ENCODE measurements around the gene BRCA1. TPM values are rescaled to one million over a fixed set of nuclear protein-coding genes. Genes with fewer than 3 reads are reported as not detected.
"Not testable (repeated sequence)": the region's sequence is repeated elsewhere in the genome, so short reads cannot be mapped to it uniquely, and the experiment has no call there.

The BRCA1 gene
- total RNA-seq, 1 experiment from 2014 or later = 53.3 TPM

DNA sequence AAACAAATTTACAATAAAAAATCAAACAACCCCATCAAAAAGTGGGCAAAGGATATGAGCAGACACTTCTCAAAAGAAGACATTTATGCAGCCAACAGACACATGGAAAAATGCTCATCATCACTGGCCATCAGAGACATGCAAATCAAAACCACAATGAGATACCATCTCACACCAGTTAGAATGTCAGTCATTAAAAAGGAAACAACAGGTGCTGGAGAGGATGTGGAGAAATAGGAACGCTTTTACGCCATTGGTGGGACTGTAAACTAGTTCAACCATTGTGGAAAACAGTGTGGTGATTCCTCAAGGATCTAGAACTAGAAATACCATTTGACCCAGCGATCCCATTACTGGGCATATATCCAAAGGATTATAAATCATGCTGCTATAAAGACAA, 11.4 kb upstream of the BRCA1 start:
- DNase-seq (ENCODE audit: low spot score) = not testable (repeated sequence)

DNA sequence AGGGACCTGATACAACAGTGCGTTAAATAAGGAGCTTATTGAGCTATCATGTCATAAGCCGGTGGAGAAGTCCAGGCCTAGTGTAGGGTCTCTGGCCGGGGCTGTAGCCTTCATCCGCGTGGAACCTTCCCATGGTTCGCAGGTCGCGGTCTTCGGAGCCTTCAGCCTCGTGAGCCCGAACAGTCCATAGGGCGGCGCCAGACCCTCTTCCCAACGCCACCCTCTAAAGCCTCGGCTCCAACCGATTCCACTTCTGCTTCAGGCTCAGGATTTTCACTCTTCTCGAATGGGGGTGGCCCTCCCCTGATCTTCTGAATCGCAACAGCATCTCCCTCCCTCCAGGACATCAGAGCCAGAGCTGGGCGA, 10.3 kb upstream of the BRCA1 start:
- DNase-seq (ENCODE audit: low spot score) = no peak
- in situ Hi-C loops (cut with HindIII; ENCODE audit: low sequenced_read_pairs) = no loop called here

More for the DNA sequence above, 11.4 kb upstream of the BRCA1 start:
- in situ Hi-C loops (cut with HindIII; ENCODE audit: low sequenced_read_pairs) = not testable (repeated sequence)

DNA sequence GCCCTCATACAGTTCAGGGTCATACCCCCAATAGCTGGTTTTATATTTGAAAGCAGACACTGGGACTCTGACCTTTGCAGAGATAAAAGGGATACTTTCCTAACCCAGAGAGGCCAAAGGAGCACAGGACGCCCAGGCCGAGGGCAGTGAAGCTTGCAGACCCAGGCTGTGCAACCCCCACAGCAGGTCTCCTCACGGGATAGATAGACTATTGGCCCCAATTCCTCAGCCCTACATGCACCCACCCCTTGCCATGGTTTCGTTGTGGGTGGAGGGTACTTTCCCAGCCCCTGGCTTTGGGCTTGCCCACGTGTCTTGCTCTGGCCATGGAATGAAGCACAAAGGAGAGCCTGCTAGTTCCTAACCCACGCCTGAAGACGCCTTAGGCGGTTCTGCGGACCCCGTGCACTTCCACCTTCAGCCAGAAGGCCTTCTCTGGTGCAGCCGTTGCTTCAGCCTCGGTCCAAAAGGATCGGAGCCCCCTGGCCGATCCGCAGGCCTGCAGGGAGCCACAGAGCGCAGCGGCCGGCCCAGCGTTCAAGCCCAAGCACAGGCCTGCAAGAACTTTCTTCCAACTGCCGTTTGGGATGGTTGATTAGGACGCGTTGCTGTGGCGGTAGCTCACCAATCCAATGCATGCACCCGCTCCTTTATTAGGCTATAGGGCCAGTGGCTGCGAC, 9.8 kb upstream of the BRCA1 start:
- no peak for DNase-seq (ENCODE audit: low spot score)
- in situ Hi-C loops (cut with HindIII; ENCODE audit: low sequenced_read_pairs) = no loop called here

DNA sequence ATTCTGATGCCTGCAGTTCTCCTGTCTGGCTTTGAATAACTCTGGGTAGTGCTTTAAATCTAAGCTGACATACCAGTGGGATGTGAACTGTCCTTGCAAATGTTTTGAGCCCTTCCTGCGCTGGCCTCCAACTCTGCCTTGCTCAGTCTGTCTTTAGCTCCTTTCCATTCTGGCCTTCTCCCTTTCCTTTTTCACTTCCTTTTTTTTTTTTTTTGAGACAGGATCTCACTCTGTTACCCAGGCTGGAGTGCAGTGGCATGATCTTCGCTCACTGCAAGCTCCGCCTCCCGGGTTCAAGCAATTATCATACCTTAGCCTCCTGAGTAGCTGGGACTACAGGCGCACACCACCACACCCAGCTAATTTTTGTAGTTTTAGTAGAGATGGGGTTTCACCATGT, 8.3 kb upstream of the BRCA1 start:
- DNase-seq (ENCODE audit: low spot score); in situ Hi-C loops (cut with HindIII; ENCODE audit: low sequenced_read_pairs): not testable (repeated sequence)

DNA sequence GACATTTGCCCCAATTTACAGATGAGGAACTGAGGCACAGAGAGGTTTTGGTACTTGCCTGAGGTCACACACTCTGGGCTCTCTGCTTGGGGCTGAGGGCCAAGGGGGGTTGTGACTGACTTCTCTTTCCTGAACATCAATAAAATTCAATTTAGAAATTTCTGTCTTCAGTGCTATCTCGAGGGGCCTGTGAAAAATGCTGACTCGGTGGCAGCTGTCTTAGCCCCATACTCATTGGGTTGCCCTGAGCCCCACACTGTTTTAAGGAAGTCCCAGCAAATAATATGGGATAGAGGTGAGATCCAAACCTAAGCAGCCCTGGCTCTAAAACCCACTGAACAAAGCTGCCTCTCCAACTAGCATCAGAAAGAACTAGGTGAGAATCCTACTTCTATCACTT, 7.0 kb upstream of the BRCA1 start:
- no peak for DNase-seq (ENCODE audit: low spot score)
- in situ Hi-C loops (cut with HindIII; ENCODE audit: low sequenced_read_pairs) = no loop called here

DNA sequence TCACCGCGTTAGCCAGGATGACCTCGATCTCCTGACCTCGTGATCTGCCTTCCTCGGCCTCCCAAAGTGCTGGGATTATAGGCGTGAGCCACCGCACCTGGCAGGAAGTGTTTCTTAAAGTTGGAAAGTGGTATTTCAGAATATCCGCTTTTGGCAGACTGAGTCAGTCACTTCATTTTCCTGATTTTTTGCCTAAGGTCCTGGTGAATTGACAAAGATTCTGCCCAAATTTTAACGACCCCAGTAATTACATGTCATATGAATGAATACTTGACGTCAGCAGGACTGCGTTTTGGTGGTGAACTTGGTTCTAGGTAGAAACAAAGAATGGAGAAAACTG, 4.5 kb upstream of the BRCA1 start:
- in situ Hi-C loops (cut with HindIII; ENCODE audit: low sequenced_read_pairs) = no loop called here

DNA sequence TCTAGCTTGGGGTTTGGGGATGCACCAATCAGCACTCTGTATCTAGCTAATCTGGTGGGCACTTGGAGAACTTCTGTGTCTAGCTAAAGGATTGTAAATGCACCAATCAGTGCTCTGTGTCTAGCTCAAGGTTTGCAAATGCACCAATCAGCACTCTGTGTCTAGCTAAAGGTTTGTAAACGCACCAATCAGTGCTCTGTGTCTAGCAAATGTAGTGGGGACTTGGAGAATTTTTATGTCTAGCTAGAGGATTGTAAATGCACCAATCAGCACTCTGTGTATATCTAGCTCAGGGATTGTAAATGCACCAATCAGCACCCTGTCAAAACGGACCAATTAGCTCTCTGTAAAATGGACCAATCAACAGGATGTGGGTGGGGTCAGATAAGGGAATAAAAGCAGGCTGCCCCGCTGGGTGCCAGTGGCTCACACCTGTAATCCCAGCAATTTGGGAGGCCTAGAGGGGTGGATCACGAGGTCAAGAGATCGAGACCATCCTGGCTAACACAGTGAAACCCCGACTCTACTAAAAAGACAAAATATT, 2.2 kb upstream of the BRCA1 start:
- DNase-seq (ENCODE audit: low spot score); in situ Hi-C loops (cut with HindIII; ENCODE audit: low sequenced_read_pairs): not testable (repeated sequence)

More for the DNA sequence above, 4.5 kb upstream of the BRCA1 start:
- DNase-seq (ENCODE audit: low spot score) = no peak

DNA sequence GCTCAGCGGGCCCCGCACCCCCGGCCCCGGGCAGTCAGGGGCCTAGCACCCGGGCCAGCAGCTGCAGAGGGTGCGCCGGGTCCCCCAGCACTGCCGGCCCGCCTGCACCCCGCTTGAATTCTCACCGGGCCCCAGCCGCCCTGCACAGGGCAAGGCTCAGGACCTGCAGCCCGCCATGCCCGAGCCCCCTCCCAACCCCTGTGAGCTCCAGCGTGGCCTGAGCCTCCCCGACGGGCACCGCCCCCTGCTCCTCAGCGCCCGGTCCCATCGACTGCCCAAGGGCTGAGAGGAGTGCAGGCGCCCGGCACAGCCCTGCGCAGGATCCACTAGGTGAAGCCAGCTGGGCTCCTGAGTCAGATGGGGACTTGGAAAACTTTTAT, 1.7 kb upstream of the BRCA1 start:
- no peak for DNase-seq (ENCODE audit: low spot score)
- in situ Hi-C loops (cut with HindIII; ENCODE audit: low sequenced_read_pairs) = no loop called here

DNA sequence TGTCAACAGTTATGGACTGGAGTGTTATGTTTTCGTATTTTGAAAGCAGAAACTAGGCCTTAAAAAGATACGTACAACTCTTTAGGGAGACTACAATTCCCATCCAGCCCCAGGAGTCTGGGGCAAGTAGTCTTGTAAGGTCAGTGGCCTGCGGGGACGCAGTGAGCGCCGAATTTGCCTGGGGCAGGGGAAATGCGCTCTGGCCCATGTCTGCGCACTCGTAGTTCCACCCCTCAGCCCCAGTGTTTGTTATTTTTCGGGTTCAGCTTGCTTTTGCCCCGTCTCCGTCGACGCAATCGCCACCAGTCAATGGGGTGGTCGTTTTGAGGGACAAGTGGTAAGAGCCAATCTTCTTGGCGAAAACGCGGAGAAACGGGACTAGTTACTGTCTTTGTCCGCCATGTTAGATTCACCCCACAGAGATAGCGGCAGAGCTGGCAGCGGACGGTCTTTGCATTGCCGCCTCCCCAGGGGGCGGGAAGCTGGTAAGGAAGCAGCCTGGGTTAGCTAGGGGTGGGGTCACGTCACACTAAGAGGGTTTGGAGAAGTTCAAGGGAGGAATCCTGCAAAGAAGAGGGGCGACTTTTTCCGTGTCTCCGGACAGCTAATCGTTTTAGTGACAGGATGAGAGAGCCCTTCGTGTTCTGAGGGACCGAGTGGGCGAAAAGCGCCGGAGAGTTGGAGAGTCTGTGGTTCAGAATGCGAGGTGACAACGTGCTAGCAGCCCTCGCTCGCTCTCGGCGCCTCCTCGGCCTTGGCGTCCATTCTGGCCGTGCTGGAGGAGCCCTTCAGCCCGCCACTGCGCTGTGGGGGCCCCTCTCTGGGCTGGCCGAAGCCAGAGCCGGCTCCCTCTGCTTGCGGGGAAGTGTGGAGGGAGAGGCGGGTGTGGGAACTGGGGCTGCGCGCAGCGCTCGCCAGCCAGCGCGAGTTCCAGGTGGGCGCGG, 1.1 kb upstream of the BRCA1 start:
- in situ Hi-C loops (cut with HindIII; ENCODE audit: low sequenced_read_pairs) = no loop called here
- DNase-seq (ENCODE audit: low spot score) = no peak

DNA sequence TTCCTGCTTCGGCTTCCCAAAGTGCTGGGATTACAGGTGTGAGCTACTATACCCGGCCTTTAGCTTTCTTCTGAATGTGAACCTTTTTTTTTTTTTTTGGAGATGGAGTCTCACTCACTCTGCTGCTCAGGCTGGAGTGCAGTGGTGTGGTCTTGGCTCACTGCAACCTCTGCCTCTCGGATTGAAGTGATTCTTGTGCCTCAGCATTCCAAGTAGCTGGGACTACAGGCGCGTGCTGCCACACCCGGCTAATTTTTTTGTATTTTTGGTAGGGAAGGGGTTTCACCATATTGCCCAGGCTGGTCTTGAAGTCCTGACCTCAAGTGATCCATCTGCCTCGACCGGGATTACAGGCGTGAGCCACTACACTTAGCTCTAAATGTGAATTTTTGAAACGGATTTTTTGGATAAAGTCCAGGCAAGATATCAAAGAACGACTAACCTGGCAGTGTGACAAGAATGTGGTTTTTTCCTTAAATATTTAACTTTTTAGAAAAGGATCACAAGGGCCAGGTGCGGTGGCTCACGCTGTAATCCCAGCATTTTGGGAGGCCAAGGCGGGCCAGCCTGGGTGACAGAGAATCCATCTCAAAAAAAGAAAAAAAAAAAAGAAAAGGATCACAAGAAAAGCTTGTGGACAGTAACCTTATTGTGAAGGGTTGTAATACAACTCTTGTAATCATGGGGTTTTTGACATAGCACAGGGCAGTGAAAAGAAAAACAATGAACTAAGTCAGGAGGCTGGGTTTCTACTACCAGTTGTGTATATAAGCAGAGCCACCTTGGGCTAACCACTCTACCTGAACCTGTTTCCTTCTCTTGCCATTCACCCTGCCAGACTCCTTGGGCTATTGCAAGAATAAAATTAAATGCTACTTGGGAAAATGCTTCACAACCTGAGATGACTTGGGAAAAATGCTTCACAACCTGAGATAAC, 6.2 kb downstream of the BRCA1 start:
- in situ Hi-C loops (cut with HindIII; ENCODE audit: low sequenced_read_pairs) = loop anchor here (5.0 kb wide), 1 partner anchor 87 kb away; no protein-coding TSS in a partner anchor
- no peak for DNase-seq (ENCODE audit: low spot score)

DNA sequence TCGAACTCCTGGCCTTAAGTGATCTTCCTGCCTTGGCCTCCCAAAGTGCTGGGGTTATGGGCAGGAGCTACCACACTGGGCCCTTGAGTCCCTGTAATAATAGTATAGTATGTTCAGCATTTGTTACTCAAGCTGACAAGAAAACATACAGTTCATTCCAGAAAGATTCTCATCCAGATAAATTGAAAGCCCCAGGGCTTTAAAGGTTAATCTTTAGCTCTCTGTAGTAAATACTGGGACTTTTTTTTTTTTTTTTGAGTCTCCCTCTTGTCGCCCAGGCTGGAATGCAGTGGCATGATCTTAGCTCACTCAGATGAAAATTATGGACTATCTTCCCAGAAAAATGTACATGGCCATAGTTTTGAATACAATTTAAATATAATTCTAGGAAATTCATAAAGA, 11.0 kb downstream of the BRCA1 start:
- in situ Hi-C loops (cut with HindIII; ENCODE audit: low sequenced_read_pairs) = no loop called here
- DNase-seq (ENCODE audit: low spot score) = no peak

DNA sequence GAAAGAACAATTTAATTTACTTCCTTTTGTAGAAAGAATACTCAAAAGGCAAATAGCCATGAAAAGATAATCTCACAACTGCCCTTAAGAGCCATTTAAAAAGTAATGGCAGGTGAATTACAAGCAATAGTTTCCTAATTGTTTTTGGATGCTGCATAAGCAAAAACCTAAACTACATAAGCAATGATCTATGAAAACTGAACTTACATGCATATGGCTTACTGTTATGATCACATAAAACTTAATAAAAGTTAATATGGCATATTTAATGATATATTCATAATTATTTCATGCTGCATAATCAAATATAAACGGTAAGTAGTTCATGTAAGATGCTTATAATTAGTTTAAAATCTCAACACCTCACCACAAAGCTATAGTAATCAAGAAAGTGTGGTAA, 18.6 kb downstream of the BRCA1 start:
- no peak for DNase-seq (ENCODE audit: low spot score)
- in situ Hi-C loops (cut with HindIII; ENCODE audit: low sequenced_read_pairs) = no loop called here

DNA sequence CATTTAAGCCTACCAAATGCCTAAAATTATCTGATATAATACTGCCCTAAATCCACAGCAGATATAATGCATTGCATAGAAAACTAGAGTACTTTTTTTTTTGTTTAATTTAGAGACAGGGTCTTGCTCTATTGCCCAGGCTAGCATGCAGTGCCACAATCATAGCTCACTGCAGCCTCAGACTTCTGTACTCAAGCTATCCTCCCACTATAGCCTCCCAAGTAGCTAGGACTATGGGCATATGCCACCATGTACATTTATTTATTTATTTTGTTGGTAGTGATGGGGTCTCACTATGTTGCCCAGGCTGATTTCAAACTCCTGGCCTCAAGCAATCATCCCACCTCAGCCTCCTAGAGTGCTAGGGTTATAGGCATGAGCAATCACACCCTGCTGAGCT, 20.0 kb downstream of the BRCA1 start:
- in situ Hi-C loops (cut with HindIII; ENCODE audit: low sequenced_read_pairs) = no loop called here
- no peak for DNase-seq (ENCODE audit: low spot score)

DNA sequence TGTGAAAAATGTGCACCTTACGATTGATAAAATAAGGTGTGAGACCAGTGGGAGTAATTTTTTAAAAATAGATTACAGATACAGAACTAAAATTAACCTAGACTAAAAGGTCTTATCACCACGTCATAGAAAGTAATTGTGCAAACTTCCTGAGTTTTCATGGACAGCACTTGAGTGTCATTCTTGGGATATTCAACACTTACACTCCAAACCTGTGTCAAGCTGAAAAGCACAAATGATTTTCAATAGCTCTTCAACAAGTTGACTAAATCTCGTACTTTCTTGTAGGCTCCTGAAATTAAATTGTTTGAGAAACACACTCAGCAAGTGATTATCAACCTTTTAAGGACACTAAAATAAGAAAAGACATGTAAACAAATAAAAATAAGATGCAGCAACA, 20.5 kb downstream of the BRCA1 start:
- no peak for DNase-seq (ENCODE audit: low spot score)
- in situ Hi-C loops (cut with HindIII; ENCODE audit: low sequenced_read_pairs) = no loop called here

DNA sequence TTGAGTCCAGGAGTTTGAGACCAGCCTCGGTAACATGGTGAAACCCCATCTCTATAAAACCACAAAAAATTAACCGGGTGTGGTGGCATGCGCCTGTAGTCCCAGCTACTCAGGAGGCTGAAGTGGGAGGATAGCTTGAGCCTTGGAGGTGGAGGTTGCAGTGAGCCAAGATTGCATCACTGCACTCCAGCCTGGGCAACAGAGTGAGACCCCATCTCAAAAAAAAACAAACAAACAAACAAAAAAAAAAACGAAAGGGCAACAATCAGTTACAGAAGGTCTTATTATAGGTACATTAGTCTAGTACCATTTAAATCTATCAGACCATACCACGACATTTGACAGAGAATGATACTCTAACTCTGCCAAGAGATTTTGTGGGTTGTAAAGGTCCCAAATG, 29.8 kb downstream of the BRCA1 start:
- in situ Hi-C loops (cut with HindIII; ENCODE audit: low sequenced_read_pairs); DNase-seq (ENCODE audit: low spot score): not testable (repeated sequence)

DNA sequence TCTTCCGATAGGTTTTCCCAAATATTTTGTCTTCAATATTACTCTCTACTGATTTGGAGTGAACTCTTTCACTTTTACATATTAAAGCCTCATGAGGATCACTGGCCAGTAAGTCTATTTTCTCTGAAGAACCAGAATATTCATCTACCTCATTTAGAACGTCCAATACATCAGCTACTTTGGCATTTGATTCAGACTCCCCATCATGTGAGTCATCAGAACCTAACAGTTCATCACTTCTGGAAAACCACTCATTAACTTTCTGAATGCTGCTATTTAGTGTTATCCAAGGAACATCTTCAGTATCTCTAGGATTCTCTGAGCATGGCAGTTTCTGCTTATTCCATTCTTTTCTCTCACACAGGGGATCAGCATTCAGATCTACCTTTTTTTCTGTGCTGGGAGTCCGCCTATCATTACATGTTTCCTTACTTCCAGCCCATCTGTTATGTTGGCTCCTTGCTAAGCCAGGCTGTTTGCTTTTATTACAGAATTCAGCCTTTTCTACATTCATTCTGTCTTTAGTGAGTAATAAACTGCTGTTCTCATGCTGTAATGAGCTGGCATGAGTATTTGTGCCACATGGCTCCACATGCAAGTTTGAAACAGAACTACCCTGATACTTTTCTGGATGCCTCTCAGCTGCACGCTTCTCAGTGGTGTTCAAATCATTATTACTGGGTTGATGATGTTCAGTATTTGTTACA, 30.9 kb downstream of the BRCA1 start:
- DNase-seq (ENCODE audit: low spot score) = peak; percentile 25
- in situ Hi-C loops (cut with HindIII; ENCODE audit: low sequenced_read_pairs) = no loop called here

DNA sequence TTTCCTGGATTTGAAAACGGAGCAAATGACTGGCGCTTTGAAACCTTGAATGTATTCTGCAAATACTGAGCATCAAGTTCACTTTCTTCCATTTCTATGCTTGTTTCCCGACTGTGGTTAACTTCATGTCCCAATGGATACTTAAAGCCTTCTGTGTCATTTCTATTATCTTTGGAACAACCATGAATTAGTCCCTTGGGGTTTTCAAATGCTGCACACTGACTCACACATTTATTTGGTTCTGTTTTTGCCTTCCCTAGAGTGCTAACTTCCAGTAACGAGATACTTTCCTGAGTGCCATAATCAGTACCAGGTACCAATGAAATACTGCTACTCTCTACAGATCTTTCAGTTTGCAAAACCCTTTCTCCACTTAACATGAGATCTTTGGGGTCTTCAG, 32.3 kb downstream of the BRCA1 start:
- in situ Hi-C loops (cut with HindIII; ENCODE audit: low sequenced_read_pairs) = no loop called here

DNA sequence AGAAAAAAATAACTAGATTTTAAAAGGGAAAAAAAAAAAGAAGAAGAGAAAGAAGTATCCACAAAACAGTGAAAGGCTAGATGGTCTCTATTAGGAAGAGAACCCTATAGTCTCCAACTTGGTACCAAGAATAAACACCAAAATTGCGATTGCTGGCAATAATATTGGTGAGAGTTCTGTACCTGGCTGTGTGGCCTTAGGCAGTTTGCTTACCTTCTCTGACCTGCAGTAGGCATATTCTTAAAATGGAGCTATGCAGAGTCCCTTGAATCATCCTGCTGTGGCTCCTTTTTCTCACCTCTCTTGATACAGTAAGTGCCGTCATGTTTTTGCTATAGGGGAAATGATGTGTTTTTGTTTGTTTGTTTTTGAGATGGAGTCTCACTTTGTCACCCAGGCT, 35.1 kb downstream of the BRCA1 start:
- in situ Hi-C loops (cut with HindIII; ENCODE audit: low sequenced_read_pairs) = no loop called here

More for the DNA sequence above, 32.3 kb downstream of the BRCA1 start:
- no peak for DNase-seq (ENCODE audit: low spot score)

DNA sequence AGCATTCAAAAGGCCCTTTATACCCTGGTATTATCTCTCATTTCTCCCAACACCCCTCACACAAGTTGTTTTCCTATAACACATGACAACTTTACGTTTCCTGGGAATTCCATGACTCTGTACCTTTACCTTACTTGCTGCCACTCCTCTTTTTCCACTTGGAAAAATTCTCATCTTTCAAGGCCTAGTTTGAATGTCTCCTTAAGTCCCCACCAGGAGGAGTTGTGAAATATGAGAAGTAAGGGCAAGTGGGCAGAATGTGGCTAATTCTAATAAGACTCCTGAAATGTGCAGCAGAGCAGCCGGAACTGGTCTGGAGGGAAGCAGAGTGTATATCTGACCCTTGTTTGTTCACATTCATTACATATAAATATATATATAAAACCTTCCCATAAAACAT, 39.7 kb downstream of the BRCA1 start:
- in situ Hi-C loops (cut with HindIII; ENCODE audit: low sequenced_read_pairs) = no loop called here
- DNase-seq (ENCODE audit: low spot score) = no peak

More for the DNA sequence above, 35.1 kb downstream of the BRCA1 start:
- no peak for DNase-seq (ENCODE audit: low spot score)

Data from G401 (cell line).